ENCODE data around the gene AHI1.
A peak's percentile ranks its signal among the peaks of the same experiment; 100 is the strongest.

The AHI1 gene

GRCh38 chr6:135323202-135323668 is 174.3 kb downstream of the AHI1 start:
- no peak for DNase-seq

- DNase-seq, result no peak
These were observed 174.9 kb downstream of the AHI1 start for GRCh38 chr6:135322427-135323201.

GRCh38 chr6:135320721-135321621 is 176.6 kb downstream of the AHI1 start:
- DNase-seq, result no peak

GRCh38 chr6:135319819-135320218 is 177.7 kb downstream of the AHI1 start:
- no peak for DNase-seq

GRCh38 chr6:135318738-135319469 is 178.6 kb downstream of the AHI1 start:
- no peak for DNase-seq

- DNase-seq, result no peak
These were observed 183.0 kb downstream of the AHI1 start for GRCh38 chr6:135314543-135314942.

- peak; percentile 29 for DNase-seq
These were observed 185.9 kb downstream of the AHI1 start for GRCh38 chr6:135311446-135312200.

GRCh38 chr6:135310291-135310690 is 187.2 kb downstream of the AHI1 start:
- DNase-seq, result no peak

GRCh38 chr6:135306740-135307420 is 190.7 kb downstream of the AHI1 start:
- DNase-seq, result no peak

- DNase-seq, result no peak
These were observed 191.4 kb downstream of the AHI1 start for GRCh38 chr6:135306166-135306565.

GRCh38 chr6:135305684-135306083 is 191.9 kb downstream of the AHI1 start:
- no peak for DNase-seq

- DNase-seq, result no peak
These were observed 192.7 kb downstream of the AHI1 start for GRCh38 chr6:135304883-135305282.

GRCh38 chr6:135301304-135301703 is 196.2 kb downstream of the AHI1 start:
- no peak for DNase-seq

- DNase-seq, result no peak
These were observed 197.0 kb downstream of the AHI1 start for GRCh38 chr6:135300576-135300975.

GRCh38 chr6:135299256-135299655 is 198.3 kb downstream of the AHI1 start:
- DNase-seq, result no peak

- no peak for DNase-seq
These were observed 199.1 kb downstream of the AHI1 start for GRCh38 chr6:135298455-135298854.

GRCh38 chr6:135296715-135297114 is 200.8 kb downstream of the AHI1 start:
- DNase-seq, result no peak

- DNase-seq, result no peak
These were observed 202.5 kb downstream of the AHI1 start for GRCh38 chr6:135295085-135295484.

- no peak for DNase-seq
These were observed 206.1 kb downstream of the AHI1 start for GRCh38 chr6:135291288-135292076.

- DNase-seq, result no peak
These were observed 207.7 kb downstream of the AHI1 start for GRCh38 chr6:135289816-135290215.

GRCh38 chr6:135286962-135287538 is 210.5 kb downstream of the AHI1 start:
- no peak for DNase-seq
